GOT3 (cell line): ENCODE data around the gene CSPG4.
"Not testable (repeated sequence)": the region's sequence is repeated elsewhere in the genome, so short reads cannot be mapped to it uniquely, and the experiment has no call there.

ENCODE experiments used
- DNase-seq: peaks from one replicate; lab custom pipeline; 2025; ENCODE audit warnings: mixed read lengths; lab: John Stamatoyannopoulos, UW

The CSPG4 gene

GRCh38 chr15:75712668-75713337 lies at the start of gene CSPG4:
TSS of gene CSPG4 (minus strand) at chr15:75712848. CDS start at chr15:75712755, 93 bp downstream.
- DNase-seq, result peak; percentile 8

GRCh38 chr15:75762357-75762718 lies 49.7 kb upstream of the CSPG4 start:
- not testable (repeated sequence) for DNase-seq

GRCh38 chr15:75761446-75762356 lies 49.1 kb upstream of the CSPG4 start:
- DNase-seq, result no peak

GRCh38 chr15:75760704-75761435 lies 48.2 kb upstream of the CSPG4 start:
- no peak for DNase-seq

- DNase-seq, result not testable (repeated sequence)
Measured at GRCh38 chr15:75760131-75760520, 47.5 kb upstream of the CSPG4 start.

- no peak for DNase-seq
Measured at GRCh38 chr15:75759416-75760130, 46.9 kb upstream of the CSPG4 start.

GRCh38 chr15:75758071-75758872 lies 45.6 kb upstream of the CSPG4 start:
- DNase-seq, result peak; percentile 54

GRCh38 chr15:75754871-75755270 lies 42.2 kb upstream of the CSPG4 start:
- not testable (repeated sequence) for DNase-seq

GRCh38 chr15:75753145-75753544 lies 40.5 kb upstream of the CSPG4 start:
- no peak for DNase-seq

GRCh38 chr15:75751891-75752290 lies 39.2 kb upstream of the CSPG4 start:
- no peak for DNase-seq

GRCh38 chr15:75751116-75751875 lies 38.6 kb upstream of the CSPG4 start:
- no peak for DNase-seq

GRCh38 chr15:75750261-75751050 lies 37.8 kb upstream of the CSPG4 start:
- DNase-seq, result no peak

- no peak for DNase-seq
Measured at GRCh38 chr15:75749820-75750219, 37.2 kb upstream of the CSPG4 start.

GRCh38 chr15:75748882-75749281 lies 36.2 kb upstream of the CSPG4 start:
- DNase-seq, result not testable (repeated sequence)

- DNase-seq, result not testable (repeated sequence)
Measured at GRCh38 chr15:75747121-75747520, 34.5 kb upstream of the CSPG4 start.

GRCh38 chr15:75745305-75745704 lies 32.7 kb upstream of the CSPG4 start:
- DNase-seq, result no peak

GRCh38 chr15:75742346-75742745 lies 29.7 kb upstream of the CSPG4 start:
- DNase-seq, result not testable (repeated sequence)

GRCh38 chr15:75739791-75740190 lies 27.1 kb upstream of the CSPG4 start:
- no peak for DNase-seq

- peak; percentile 56 for DNase-seq
Measured at GRCh38 chr15:75738647-75739325, 26.1 kb upstream of the CSPG4 start.
